Activated CD8-positive, alpha-beta memory T cell treated with anti-CD3 and anti-CD28 coated beads, Interleukin-2, amount 50 U/mL, for 1 hour (primary cell): ENCODE results near the gene PSMA6.
"Not testable (repeated sequence)": the region's sequence is repeated elsewhere in the genome, so short reads cannot be mapped to it uniquely, and the experiment has no call there.

ENCODE experiments used
- DNase-seq: peaks from one replicate; pipeline ENCODE4 v3.0.0-alpha.2; 2020; ENCODE audit errors: extremely low read depth

PSMA6 gene

DNA sequence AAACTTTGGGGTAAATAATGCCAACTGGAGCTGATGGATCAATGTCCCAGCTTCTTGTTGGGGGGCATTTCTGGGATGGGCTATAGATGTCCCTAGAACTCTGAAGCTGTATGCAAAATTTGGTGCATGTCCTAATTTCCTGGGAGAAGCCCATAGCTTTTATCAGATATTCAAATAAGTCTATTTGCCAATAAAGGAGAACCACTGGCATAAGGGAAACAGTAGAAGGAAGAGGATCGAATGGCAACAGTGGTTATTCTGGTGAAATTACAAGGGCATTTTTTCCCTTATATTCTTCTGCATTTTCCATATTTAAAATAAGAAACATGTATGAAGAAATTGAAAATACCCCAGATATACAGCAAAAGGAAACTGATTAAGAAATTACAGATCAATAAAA is 34.2 kb downstream of the PSMA6 start:
- DNase-seq: no peak

DNA sequence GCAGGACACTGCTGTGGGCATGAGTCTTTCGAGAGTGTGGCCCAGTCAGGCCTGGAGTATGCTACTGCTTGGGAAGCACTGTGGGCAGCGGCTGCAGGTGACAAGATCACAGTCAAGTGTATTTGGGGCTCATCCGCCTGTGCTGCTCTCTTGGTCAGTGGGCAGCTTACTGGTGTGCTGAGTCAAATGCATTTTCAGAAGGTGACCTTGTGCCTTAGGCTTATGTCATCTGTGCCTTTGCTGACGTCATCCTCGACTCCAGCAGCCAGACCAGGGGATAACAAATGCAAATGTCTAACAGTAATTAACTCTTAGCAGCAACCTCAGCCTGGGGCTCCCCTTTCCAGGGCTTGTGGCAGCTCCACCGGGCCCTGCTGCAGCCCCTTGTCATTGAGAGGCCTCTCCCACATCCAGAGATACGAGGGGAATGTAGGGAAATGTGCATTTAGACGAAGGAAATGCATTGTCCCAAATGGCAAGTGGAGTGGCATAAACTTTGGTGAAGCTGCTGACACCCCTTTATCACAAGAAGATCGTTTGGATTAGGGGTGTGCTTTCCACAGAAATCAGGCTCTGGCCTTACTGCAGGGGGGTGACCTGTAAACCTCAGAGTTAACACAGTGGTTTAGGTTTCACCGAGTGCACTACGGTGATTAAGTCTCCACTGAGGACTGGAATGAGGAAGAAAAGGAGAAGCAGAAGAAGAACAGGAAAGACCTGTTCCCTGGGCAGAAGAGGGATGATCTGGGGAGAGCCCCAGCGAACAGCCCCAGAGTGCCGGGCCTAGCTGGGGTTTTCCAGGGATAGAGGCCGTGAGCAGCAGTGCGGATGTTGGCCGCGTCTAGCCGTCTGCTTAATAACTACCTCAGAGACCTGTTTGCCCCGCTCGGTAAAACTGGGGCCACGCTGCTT is 39.7 kb downstream of the PSMA6 start:
- DNase-seq: no peak

DNA sequence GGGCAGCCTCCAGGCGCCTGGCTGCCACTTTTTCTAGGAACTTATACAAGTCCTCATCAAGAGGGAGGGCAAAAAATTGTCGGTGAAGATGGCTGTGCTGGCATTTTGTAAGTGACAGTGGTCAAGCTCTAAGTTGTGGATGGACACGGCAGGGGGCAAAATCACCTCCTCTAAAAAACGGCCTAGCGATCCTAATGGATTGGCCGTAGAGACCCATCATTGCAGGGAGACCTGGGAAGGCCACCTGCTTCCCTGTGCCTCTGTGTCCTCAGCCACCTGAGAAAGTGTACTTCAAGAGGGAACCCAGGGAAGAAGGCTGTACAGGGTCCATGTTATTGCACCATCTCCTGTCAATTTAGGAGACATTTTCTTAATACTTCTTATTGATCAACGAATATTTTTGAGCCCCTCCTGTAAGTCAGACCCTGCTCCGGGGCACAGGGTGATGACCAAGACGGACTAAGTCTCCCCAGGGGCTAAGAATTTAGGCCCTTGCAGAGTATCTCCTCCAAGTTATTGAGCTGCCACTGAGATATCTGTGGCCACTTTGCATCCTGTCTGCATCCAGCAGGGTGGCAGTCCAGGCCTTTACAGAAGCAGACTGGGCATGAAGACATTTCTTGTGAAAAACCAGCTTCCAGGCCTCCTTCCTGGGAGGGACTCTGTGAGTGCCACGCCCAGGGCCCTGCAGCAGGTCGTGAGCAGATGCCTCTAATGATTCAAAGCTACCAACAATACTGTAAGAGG is 40.5 kb downstream of the PSMA6 start:
- DNase-seq: peak; percentile 3

DNA sequence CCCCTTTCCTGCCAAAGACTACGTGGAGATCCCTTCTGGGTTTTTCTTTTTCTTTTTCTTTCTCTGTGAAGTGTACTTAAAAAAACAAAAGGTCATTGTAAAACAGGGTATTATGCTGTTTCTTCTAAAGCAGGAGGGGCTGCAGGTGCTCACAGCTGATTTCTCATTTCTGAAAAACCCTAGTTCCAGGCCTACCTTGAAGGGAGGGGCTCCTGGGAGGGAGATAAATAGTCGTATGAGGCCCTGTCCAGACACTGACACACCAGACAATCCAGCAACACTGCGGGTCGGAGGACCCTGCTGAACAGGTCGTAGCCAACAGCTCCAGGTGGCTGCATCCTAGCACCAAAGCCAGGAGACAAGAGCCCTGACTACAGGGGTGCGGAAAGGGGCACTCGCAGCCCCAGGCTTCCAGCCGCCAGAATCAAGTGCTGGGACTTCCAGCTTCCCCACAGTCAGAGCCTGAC is 41.1 kb downstream of the PSMA6 start:
- no peak for DNase-seq

DNA sequence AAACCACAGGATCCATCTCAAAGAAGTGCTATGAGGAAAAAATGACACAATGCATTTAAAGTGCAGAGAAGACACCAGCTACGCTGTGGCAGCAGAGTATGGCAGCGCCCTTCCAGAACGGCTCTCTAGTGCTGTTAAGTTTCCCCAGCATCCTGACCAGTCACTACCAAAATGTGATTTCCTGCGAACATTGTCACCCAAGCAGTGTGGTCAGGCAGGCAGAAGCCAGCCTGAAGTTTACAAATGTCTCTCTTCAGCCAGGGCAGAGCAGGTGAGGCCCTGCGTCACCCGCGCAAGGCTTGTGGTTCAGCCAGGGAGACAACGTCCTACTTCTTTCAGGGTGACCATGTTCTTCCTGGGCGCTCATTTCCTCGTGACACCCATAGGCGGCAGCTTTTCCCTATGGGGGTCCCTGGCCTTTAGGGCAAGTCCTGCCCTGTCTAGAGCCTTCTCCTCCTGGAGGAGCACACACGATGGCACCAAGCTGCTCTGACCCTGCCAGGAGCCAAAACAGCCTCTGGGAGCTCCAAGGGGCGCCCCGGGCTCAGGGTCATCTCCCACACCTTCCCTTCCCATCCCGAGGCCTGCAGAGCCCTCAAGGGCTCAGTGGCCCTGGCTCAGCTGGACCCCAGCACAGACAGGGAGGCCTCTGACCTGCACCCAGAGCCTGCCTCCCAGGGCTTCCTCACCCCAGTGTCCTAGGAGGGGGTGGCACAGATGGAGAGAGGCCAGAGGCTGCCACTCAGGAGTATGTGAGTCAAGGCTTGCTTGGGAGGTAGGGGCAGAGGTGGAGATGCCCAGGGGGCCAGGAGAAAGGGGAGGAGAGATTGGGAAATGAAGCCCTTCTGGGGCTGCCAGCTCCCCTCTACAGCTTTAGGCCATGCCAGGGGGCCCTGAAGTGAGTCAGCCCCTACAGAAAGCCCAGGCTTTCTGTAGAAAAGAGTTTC is 41.9 kb downstream of the PSMA6 start:
- DNase-seq: peak; percentile 13

DNA sequence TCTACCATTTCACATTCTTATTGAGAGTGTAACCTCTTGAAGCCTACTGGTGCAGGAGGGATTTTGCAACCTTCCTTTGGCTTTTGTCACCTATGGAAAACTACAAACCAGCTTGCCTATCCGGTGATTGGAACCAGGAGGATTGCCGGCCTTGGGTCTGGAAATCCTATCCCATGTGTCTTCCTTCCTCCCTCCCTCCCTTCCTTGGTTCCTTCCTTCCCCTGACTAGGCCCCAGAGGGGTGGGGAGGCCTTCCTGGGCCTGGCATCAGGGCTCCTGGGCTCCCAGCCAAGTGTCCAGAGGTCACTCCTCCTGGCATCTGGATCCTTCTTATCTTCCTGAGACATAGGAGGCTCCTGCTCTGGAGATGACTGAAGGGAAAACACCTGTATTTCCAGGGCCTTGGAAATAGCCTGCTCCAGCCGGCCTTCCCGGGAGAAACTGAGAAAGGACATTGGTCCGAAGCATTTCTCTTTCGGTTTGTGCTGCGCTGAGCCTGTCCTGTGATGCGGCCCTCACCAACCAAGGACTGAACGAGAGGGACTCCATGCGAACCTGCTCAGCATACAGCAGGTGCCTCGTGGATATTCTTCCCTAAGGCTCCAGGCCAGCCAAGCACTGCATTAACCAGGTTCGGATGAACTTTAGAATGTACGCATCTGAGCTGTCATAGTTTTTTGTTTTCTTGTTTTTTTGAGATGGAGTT is 43.4 kb downstream of the PSMA6 start:
- no peak for DNase-seq

DNA sequence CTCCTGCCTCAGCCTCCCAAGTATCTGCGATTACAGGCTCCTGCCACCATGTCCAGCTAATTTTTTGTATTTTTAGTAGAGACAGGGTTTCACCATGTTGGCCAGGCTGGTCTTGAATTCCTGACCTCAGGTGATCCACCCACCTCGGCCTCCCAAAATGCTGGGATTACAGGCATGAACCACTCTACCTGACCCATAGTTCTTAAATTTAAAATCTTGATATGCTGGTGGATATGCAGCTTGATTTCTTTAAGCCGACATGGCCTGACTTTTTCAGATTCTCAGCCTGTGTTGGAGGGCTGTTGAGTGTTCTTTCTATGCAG is 44.0 kb downstream of the PSMA6 start:
- DNase-seq: not testable (repeated sequence)

DNA sequence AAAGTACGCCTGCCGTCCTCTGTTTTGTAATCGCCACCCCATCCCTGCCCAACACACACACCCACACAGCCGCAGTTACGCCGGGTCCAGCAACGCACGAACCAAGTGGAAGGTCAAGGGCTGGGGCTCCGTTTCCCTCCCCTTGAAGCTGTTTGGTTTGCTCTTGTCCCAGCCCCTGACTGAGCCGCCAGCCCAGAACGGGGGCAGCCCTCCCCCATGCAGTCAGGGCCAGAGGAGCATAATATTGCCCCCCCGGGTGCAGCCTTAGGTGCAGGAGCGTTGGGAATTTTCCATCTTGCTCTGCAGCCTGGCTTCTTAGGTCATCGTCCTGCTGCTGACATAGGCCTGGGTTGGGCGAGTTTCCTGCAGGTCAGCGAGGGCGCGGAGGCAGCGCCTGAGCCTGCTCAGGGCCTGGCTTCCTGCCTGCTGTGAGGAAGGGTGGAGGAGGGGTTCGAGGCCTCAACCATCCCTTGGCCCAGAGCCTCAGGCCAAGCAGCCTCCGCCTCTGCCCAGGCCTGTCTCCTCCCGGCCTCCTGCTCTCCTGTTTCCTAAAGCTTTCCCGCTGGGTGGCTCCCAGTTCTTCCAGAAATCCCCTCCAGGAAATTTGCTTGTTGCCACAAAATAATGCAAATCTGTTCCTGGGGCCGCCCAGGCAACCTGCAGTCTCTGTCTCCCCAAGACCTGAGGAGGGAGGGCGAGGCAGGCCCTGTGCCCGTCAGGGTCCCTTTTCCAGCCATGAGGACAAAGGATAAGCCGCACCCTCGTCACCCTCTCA is 44.5 kb downstream of the PSMA6 start:
- no peak for DNase-seq

GRCh38 chr14:35337269-35338255 is 45.4 kb downstream of the PSMA6 start:
- no peak for DNase-seq

- no peak for DNase-seq
Observed at GRCh38 chr14:35338731-35339405, 46.7 kb downstream of the PSMA6 start.

DNA sequence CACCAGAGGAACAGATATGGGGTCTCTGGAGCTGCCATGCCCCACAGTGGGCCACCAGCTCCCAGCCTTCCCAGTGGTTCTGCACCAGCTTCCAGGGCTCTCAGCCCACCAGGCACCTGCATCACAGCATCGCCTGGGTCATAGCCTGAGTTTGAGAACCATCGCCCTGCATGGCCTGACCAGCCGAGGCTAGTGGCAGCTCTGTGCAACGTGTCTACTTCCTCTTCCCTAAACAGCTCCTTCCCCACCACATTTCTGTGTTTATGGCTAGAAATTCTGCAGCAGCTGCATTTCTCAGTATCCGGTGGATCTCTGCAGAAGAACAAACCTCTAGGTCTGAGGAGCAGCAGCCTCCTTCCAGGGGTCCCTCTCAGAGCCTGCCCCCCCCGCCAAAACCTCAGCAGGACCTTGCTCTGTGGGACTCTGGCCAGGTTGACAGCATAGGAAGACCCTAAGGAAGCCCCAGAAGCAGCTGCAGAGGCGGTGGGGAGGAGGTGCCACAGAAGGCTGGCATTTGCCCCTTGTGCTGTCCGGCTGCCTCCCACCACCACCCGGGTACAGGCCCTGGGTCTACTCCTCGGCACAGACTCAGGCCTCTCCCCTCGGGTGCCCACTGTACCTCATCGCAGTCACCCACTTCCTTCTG is 47.7 kb downstream of the PSMA6 start:
- no peak for DNase-seq

DNA sequence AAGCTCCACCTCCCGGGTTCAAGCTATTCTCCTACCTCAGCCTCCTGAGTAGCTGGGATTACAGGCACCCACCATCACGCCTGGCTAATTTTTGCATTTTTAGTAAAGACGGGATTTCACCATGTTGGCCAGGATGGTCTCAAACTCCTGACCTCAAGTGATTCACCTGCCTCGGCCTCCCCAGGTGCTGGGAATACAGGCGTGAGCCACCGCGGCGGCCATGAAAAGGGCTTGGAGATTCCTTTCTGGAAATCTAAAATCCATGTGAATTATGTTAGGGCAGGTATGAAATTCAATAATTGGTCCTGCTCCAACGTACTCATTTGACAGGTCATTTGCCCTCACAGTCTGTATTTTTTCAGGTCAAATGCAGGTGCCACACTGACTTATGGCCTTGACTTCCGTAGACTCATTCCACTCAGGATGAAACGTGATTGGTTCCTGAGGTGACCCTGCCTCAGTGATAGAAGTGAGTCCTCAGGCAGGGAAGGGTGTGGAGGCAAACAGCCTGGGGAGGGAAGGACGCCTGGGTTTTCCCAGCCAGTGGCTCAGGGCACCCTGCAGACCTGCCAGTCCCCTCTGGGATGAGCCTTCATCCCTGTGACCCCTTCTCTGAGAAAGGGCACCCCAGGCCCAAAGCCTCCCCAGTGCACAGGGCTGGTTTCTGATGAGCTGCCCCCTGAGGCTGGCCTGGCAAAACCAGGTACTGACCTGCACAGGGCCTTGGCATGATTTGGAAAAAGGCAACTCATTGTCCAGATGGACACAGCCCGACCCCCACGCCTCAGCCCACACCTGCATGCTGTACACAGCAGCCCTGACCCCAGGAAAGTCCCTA is 48.7 kb downstream of the PSMA6 start:
- DNase-seq: no peak

DNA sequence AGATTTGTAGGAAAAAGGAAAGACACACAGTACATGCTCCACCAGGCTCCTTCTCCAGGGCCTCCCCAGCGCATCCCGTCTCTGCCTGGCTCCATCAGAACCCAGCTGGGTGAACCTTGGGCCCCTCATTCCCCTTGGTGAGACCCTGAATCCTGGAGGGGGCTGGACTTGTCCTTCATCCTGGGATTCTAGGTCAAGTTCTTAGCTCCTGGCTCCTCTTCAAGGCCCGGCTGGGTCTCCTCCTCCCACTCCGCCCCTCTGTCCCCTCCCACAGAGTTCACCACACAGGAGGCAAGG is 49.2 kb downstream of the PSMA6 start:
- peak; percentile 4 for DNase-seq

GRCh38 chr14:35341751-35342488 is 49.7 kb downstream of the PSMA6 start:
- no peak for DNase-seq

DNA sequence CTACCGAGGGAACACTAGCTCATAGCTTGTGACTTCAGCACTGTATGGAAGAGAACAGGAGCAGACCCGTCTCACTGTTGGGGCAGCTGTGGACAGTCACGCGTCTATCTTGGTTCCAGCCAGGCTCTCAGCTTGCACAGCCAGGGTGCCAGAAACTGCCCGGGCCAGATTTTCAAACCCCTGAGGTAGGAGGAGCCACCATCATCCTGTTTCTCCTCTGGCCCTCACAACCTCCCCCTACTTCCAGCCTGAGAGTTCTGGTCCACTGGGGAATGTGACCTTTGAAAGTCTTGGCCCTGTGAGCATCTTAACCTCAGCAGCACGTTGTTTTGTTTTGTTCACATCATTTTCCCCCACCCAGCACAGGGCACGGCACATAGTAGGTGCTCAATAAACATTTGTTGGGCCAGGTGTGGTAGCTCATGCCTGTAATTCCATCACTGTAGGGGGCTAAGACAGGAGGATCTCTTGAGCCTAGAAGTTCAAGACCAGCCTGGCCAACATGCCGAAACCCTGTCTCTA is 50.4 kb downstream of the PSMA6 start:
- no peak for DNase-seq

GRCh38 chr14:35343702-35344101 is 51.5 kb downstream of the PSMA6 start:
- DNase-seq: no peak
